ENCODE measurements around the gene PCDHB5.
"Not testable (repeated sequence)": the region's sequence is repeated elsewhere in the genome, so short reads cannot be mapped to it uniquely, and the experiment has no call there.

The PCDHB5 gene

GRCh38 chr5:141152096-141152495 is 17.1 kb downstream of the PCDHB5 start:
- not testable (repeated sequence) for DNase-seq (ENCODE audit: low spot score)

GRCh38 chr5:141155540-141156374 is 20.8 kb downstream of the PCDHB5 start:
- DNase-seq (ENCODE audit: low spot score) = no peak

GRCh38 chr5:141157356-141157755 is 22.4 kb downstream of the PCDHB5 start:
- DNase-seq (ENCODE audit: low spot score) = not testable (repeated sequence)

- DNase-seq (ENCODE audit: low spot score) = not testable (repeated sequence)
Observed at GRCh38 chr5:141157901-141158300, 22.9 kb downstream of the PCDHB5 start.

GRCh38 chr5:141172381-141173204 is 37.6 kb downstream of the PCDHB5 start, which contains the start of gene PCDHB7:
PCDHB7 (plus strand) TSS chr5:141172644; CDS start chr5:141172836, 192 bp downstream.
- DNase-seq (ENCODE audit: low spot score) = peak; percentile 36

GRCh38 chr5:141174291-141175104 is 39.5 kb downstream of the PCDHB5 start:
- DNase-seq (ENCODE audit: low spot score) = not testable (repeated sequence)

- DNase-seq (ENCODE audit: low spot score) = no peak
Observed at GRCh38 chr5:141175933-141176332, 40.9 kb downstream of the PCDHB5 start.

GRCh38 chr5:141177577-141178191 is 42.7 kb downstream of the PCDHB5 start, which contains the start of gene PCDHB8:
PCDHB8 (plus strand) TSS chr5:141177790; CDS start chr5:141178035, 245 bp downstream.
- DNase-seq (ENCODE audit: low spot score) = peak; percentile 29

- not testable (repeated sequence) for DNase-seq (ENCODE audit: low spot score)
Observed at GRCh38 chr5:141179371-141179770, 44.4 kb downstream of the PCDHB5 start.

GRCh38 chr5:141179876-141180275 is 44.9 kb downstream of the PCDHB5 start:
- DNase-seq (ENCODE audit: low spot score) = not testable (repeated sequence)

GRCh38 chr5:141180313-141180712 is 45.3 kb downstream of the PCDHB5 start:
- DNase-seq (ENCODE audit: low spot score) = no peak

- DNase-seq (ENCODE audit: low spot score) = no peak
Observed at GRCh38 chr5:141182248-141182647, 47.2 kb downstream of the PCDHB5 start, which contains the start of gene PCDHB16. PCDHB16 (plus strand) TSS chr5:141182387; CDS start chr5:141182560, 173 bp downstream.

GRCh38 chr5:141184117-141184855 is 49.3 kb downstream of the PCDHB5 start:
- not testable (repeated sequence) for DNase-seq (ENCODE audit: low spot score)

- DNase-seq (ENCODE audit: low spot score) = peak; percentile 17
Observed at GRCh38 chr5:141186897-141187512, 52.0 kb downstream of the PCDHB5 start, which contains the start of gene PCDHB9. PCDHB9 (plus strand) TSS chr5:141187161; CDS start chr5:141187319, 158 bp downstream.

Data from SW480 (cell line).